MM.1S (cell line): Measurements from ENCODE around the gene STK36.

ENCODE experiments used
- DNase-seq: peaks from one replicate; pipeline ENCODE4 v3.0.0-alpha.2; 2015
- H2AFZ ChIP-seq: fragments of 300-600 bp; sonication (generic); 2 replicates; pipeline ENCODE4 v1.6.0; 2016; ENCODE audit warnings: antibody characterized with exemption, low read length
- H3F3A ChIP-seq: fragments of 300-600 bp; sonication (generic); 2 replicates; pipeline ENCODE4 v1.6.1; 2016; ENCODE audit warnings: mild to moderate bottlenecking, antibody characterized with exemption, low read length, moderate library complexity, mixed read lengths; ENCODE audit not compliant: insufficient read depth
- H3K27ac ChIP-seq: fragments of 300-600 bp; sonication (generic); 2 replicates; pipeline ENCODE4 v1.5.1; 2016; ENCODE audit warnings: mild to moderate bottlenecking, low read length
- H3K27me3 ChIP-seq: fragments of 300-600 bp; sonication (generic); replicated peaks from 2 replicates; pipeline ENCODE4 v1.6.0; 2016; ENCODE audit warnings: low read length; ENCODE audit not compliant: insufficient read depth
- H3K36me3 ChIP-seq: fragments of 300-600 bp; sonication (generic); replicated peaks from 2 replicates; pipeline ENCODE4 v1.6.1; 2016; ENCODE audit warnings: mild to moderate bottlenecking, low read length, mixed read lengths; ENCODE audit not compliant: insufficient read depth
- H3K4me1 ChIP-seq: fragments of 300-600 bp; sonication (generic); 2 replicates; pipeline ENCODE4 v1.6.1; 2016; ENCODE audit warnings: low read length, mixed read lengths
- H3K4me2 ChIP-seq: fragments of 300-600 bp; sonication (generic); 2 replicates; pipeline ENCODE4 v1.6.0; 2016; ENCODE audit warnings: low read depth, low read length
- H3K4me3 ChIP-seq: fragments of 300-600 bp; sonication (generic); 2 replicates; pipeline ENCODE4 v1.5.1; 2016; ENCODE audit warnings: low read length, mixed read lengths
- H3K79me2 ChIP-seq: fragments of 300-600 bp; sonication (generic); 2 replicates; pipeline ENCODE4 v1.6.1; 2016; ENCODE audit warnings: mixed run types, low read length, mixed read lengths
- H3K9ac ChIP-seq: fragments of 300-600 bp; sonication (generic); 2 replicates; pipeline ENCODE4 v1.6.1; 2016; ENCODE audit warnings: low read length, mixed read lengths
- H3K9me2 ChIP-seq: fragments of 300-600 bp; sonication (generic); replicated peaks from 2 replicates; pipeline ENCODE4 v1.6.1; 2016; ENCODE audit warnings: mild to moderate bottlenecking, low read length, mixed read lengths; ENCODE audit not compliant: insufficient read depth
- H3K9me3 ChIP-seq: fragments of 300-600 bp; sonication (generic); replicated peaks from 2 replicates; pipeline ENCODE4 v1.6.1; 2016; ENCODE audit warnings: mild to moderate bottlenecking, low read length, mixed read lengths; ENCODE audit not compliant: insufficient read depth
- H4K20me1 ChIP-seq: fragments of 300-600 bp; sonication (generic); 2 replicates; pipeline ENCODE4 v1.6.1; 2016; ENCODE audit warnings: mild to moderate bottlenecking, low read length, moderate library complexity, mixed read lengths; ENCODE audit not compliant: insufficient read depth
- CTCF ChIP-seq: fragments of 300-600 bp; sonication (generic); IDR thresholded peaks from 2 replicates; pipeline ENCODE4 v1.5.1; 2016; ENCODE audit warnings: antibody characterized with exemption, low read length, mixed read lengths
- EZH2 ChIP-seq: fragments of 300-600 bp; sonication (generic); optimal IDR thresholded peaks from 2 replicates; pipeline ENCODE3; 2017; ENCODE audit warnings: low read depth, mild to moderate bottlenecking, antibody characterized with exemption, low read length, mixed read lengths
- EZH2phosphoT487 ChIP-seq: fragments of 300-600 bp; sonication (generic); IDR thresholded peaks from 2 replicates; pipeline ENCODE4 v1.6.1; 2018; ENCODE audit warnings: antibody characterized with exemption, low read length

STK36 gene

DNA sequence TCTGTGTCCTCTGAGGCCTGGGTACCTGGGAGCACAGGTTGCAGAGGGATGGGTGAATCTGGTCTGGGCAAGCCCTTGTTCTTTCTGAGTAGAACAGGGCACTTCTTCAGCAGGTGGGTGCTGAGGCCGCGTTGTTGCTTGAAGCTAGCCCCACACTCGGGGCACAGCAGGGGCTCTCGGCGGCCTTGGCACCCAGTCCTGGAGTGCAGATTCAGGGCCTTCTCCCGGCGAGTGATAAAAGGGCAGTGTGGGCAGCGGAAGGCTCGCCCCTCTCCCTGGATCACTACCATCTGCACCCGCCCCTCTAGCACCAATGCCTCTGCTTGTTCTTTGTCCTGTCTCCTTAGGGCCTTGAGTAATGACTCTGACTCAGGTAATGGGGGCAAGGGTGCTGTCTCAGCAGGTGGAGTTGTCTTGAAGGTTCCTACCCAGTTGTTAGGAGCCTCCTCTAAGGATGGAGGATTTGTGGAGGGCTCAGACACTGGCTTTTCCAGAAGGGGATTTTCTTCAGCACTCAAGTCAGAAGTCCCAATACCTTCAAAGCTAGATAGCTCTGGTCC is 28.1 kb upstream of the STK36 start:
- H3K4me3 ChIP-seq = no peak overlapping the region
- no peak overlapping the region for H2AFZ ChIP-seq
- H3K36me3 ChIP-seq = peaks cover 15% of the 10 kb centered on the region
- H4K20me1 ChIP-seq = no peaks in the 10 kb centered on the region
- H3K79me2 ChIP-seq = peaks cover 15% of the 10 kb centered on the region
- no peak overlapping the region for H3K27ac ChIP-seq
- H3F3A ChIP-seq = no peaks in the 10 kb centered on the region
- H3K9me3 ChIP-seq = no peaks in the 10 kb centered on the region
- no peak overlapping the region for H3K9ac ChIP-seq
- no peak overlapping the region for H3K4me2 ChIP-seq
- H3K9me2 ChIP-seq = no peaks in the 10 kb centered on the region
- TF ChIP-seq EZH2phosphoT487 (no peak), CTCF (no peak)
- DNase-seq = no peak
- H3K4me1 ChIP-seq = no peaks in the 10 kb centered on the region
- no peaks in the 10 kb centered on the region for H3K27me3 ChIP-seq

- H3K79me2 ChIP-seq = peaks cover 18% of the 10 kb centered on the region
- TF ChIP-seq EZH2phosphoT487 = no peak
- no peak for TF ChIP-seq EZH2
- TF ChIP-seq CTCF = no peak
- no peak overlapping the region for H3K9ac ChIP-seq
- H3K27ac ChIP-seq = no peak overlapping the region
- H3K4me3 ChIP-seq = no peak overlapping the region
- no peaks in the 10 kb centered on the region for H3K27me3 ChIP-seq
- DNase-seq = no peak
- no peaks in the 10 kb centered on the region for H3K4me1 ChIP-seq
- peaks cover 15% of the 10 kb centered on the region for H3K36me3 ChIP-seq
- no peak overlapping the region for H2AFZ ChIP-seq
- no peaks in the 10 kb centered on the region for H3K9me2 ChIP-seq
- no peaks in the 10 kb centered on the region for H3K9me3 ChIP-seq
- no peaks in the 10 kb centered on the region for H4K20me1 ChIP-seq
- H3K4me2 ChIP-seq = no peak overlapping the region
- no peaks in the 10 kb centered on the region for H3F3A ChIP-seq
These were observed 27.2 kb upstream of the STK36 start for GRCh38 chr2:218644721-218645120.

- no peak overlapping the region for H3K4me2 ChIP-seq
- no peaks in the 10 kb centered on the region for H3K9me3 ChIP-seq
- H3K27me3 ChIP-seq = no peaks in the 10 kb centered on the region
- H3K9ac ChIP-seq = no peak overlapping the region
- DNase-seq = no peak
- no peak overlapping the region for H2AFZ ChIP-seq
- peaks cover 18% of the 10 kb centered on the region for H3K79me2 ChIP-seq
- H4K20me1 ChIP-seq = no peaks in the 10 kb centered on the region
- H3K36me3 ChIP-seq = peaks cover 15% of the 10 kb centered on the region
- H3K9me2 ChIP-seq = no peaks in the 10 kb centered on the region
- H3K4me3 ChIP-seq = no peak overlapping the region
- no peaks in the 10 kb centered on the region for H3K4me1 ChIP-seq
- H3K27ac ChIP-seq = no peak overlapping the region
- TF ChIP-seq CTCF = no peak
- no peak for TF ChIP-seq EZH2
- TF ChIP-seq EZH2phosphoT487 = no peak
- no peaks in the 10 kb centered on the region for H3F3A ChIP-seq
These were observed 26.8 kb upstream of the STK36 start for GRCh38 chr2:218645126-218645525.
